Fibroblast of villous mesenchyme (primary cell): ENCODE results near the gene TNKS1BP1. TPM values are rescaled to one million over a fixed set of nuclear protein-coding genes. Genes with fewer than 3 reads are reported as not detected.

Source experiments
- DNase-seq: peaks from one replicate; pipeline ENCODE4 v3.0.0-alpha.2; 2010; ENCODE audit warnings: low read depth
- H3K4me3 ChIP-seq: 2 replicates; pipeline ENCODE4 v1.5.1; 2011; ENCODE audit warnings: low read depth, mild to moderate bottlenecking, low read length
- CTCF ChIP-seq: IDR thresholded peaks from 2 replicates; pipeline ENCODE4 v1.5.1; 2012; ENCODE audit warnings: low read depth, mild to moderate bottlenecking, low read length; ENCODE audit not compliant: insufficient read depth
- total RNA-seq: library from RNA; depleted of rRNA; stranded (reverse); fragments of >200 nt; gene quantifications from 2 replicates; pipeline ENCODE4 v1.2.3, GENCODE V29; 2012

TNKS1BP1 gene
- total RNA-seq, 1 donor: 69.5 TPM

GRCh38 chr11:57332694-57333440 lies 8.1 kb upstream of the TNKS1BP1 start:
- no peak overlapping the region for H3K4me3 ChIP-seq
- DNase-seq: peak; percentile 91
- TF ChIP-seq CTCF: no peak

- DNase-seq: no peak
- TF ChIP-seq CTCF: no peak
- no peak overlapping the region for H3K4me3 ChIP-seq
These were observed 7.0 kb upstream of the TNKS1BP1 start for GRCh38 chr11:57331720-57332119.

- no peak for TF ChIP-seq CTCF
- H3K4me3 ChIP-seq: no peak overlapping the region
- DNase-seq: no peak
These were observed 5.3 kb upstream of the TNKS1BP1 start for GRCh38 chr11:57330029-57330428.

- no peak for TF ChIP-seq CTCF
- H3K4me3 ChIP-seq: no peak overlapping the region
- no peak for DNase-seq
These were observed 3.0 kb upstream of the TNKS1BP1 start for GRCh38 chr11:57327721-57328120.

GRCh38 chr11:57325735-57326048 lies 940 bp upstream of the TNKS1BP1 start:
- no peak for DNase-seq
- TF ChIP-seq CTCF: no peak
- H3K4me3 ChIP-seq: peak overlapping the region; percentile 85

- peak overlapping the region; percentile 85 for H3K4me3 ChIP-seq
- peak; percentile 65 for DNase-seq
- TF ChIP-seq CTCF: no peak
These were observed 432 bp downstream of the TNKS1BP1 start for GRCh38 chr11:57324154-57324885.
